Measurements from ENCODE around the gene RASL11A. TPM values are rescaled to one million over a fixed set of nuclear protein-coding genes. Genes with fewer than 3 reads are reported as not detected.

RASL11A gene
- total and polyA plus RNA-seq, 2 of the 13 experiments (the other 11 are each of a cell fraction or from before 2014, with no cell fraction given): 3.0 to 4.1 TPM

DNA sequence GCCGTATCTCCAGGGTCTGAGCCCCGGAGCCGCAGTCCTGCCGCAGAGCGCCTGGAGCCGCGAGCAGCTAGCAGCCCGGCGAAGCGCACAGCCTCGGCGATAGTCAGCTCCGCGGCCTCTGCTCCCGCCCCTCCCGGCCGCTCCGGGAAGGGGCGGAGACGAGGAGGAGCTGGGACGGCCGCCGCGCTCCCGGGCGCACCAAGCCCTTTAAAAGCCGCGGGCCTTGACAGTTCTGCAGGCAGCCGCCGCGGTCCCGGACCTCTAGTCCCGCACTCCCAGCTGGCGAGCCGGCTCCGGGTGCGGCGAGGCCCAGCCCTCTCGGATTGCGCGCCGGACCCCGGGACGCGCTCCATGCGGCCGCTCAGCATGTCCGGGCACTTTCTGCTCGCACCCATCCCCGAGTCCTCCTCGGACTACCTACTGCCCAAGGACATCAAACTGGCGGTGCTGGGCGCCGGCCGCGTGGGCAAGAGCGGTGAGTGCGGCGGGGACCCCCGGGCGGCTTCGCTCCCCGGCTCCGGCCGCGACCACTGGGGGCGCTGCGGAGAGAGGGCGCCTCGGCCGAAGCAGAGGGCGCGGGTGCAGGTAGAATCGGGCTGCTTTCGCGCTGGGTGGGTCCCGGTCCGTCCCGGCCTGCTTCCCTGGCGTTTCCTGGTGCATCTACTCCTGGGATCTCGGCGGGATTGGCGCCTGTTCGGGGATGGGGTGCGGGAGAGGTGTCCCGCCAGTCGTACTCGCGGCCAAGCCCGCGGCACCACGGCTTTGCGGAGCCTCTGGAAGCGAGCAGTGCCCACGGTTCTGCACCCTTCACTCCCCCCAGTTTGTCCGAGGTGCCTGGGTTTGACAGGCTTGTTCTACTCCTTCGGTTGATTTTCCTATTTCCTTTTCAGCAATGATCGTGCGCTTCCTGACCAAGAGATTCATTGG lies at the start of gene RASL11A (continued):
- TF ChIP-seq ZNF503 (CRISPR knock-in tag; IDR thresholded peaks at IDR 0.05) (0 out of 2 replicates have a peak, but pooled peaks have one; percentile 24), ZNF550 (CRISPR knock-in tag; IDR thresholded peaks at IDR 0.05; ENCODE audit: borderline replicate concordance) (no peak), ESRRA (CRISPR knock-in tag; IDR thresholded peaks at IDR 0.05; ENCODE audit: low read depth) (no peak), DNMT3B (CRISPR knock-in tag; conservative IDR thresholded peaks at IDR 0.05) (no peak), KDM6A (CRISPR knock-in tag; IDR thresholded peaks at IDR 0.05; ENCODE audit: low read depth) (no peak), ATAD3A (CRISPR knock-in tag; IDR thresholded peaks at IDR 0.05) (no peak), HMGA1 (CRISPR knock-in tag; conservative IDR thresholded peaks at IDR 0.05) (no peak), IRX3 (CRISPR knock-in tag; IDR thresholded peaks at IDR 0.05; ENCODE audit: borderline replicate concordance, low read depth) (no peak), ZNF382 (CRISPR knock-in tag; IDR thresholded peaks at IDR 0.05; ENCODE audit: borderline replicate concordance) (no peak), HOXA5 (CRISPR knock-in tag; IDR thresholded peaks at IDR 0.05) (no peak), MEIS2 (CRISPR knock-in tag; IDR thresholded peaks at IDR 0.05) (peak; percentile 85), SP140L (CRISPR knock-in tag; IDR thresholded peaks at IDR 0.05; ENCODE audit: borderline replicate concordance) (no peak), PLRG1 (conservative IDR thresholded peaks at IDR 0.05) (no peak), ZBTB40 (IDR thresholded peaks at IDR 0.05) (no peak), ZBTB40 (CRISPR knock-in tag; IDR thresholded peaks at IDR 0.05) (0 out of 2 replicates have a peak, but pooled peaks have one; percentile 31), ZFY (CRISPR knock-in tag; IDR thresholded peaks at IDR 0.05) (peak; percentile 90), HNF4G (IDR thresholded peaks at IDR 0.05; ENCODE audit: borderline replicate concordance, low read depth, low read length) (no peak), HNF4G (CRISPR knock-in tag; IDR thresholded peaks at IDR 0.05; ENCODE audit: borderline replicate concordance, low read depth) (no peak), NFE2L1 (CRISPR knock-in tag; IDR thresholded peaks at IDR 0.05; ENCODE audit: borderline replicate concordance) (no peak), RORA (CRISPR knock-in tag; IDR thresholded peaks at IDR 0.05) (no peak)
